HG03196 (cell line): Measurements from ENCODE around the gene ISL1.

Source experiments
- ATAC-seq: cut with Tn5 transposase; IDR thresholded peaks from one replicate; pipeline ENCODE4 v1.9.1; 2021; ENCODE audit not compliant: unreplicated experiment

The ISL1 gene

GRCh38 chr5:51383131-51384121 is at the start of gene ISL1:
ISL1 (plus strand) TSS chr5:51383448; CDS start chr5:51383672, 224 bp downstream.
- no peak for ATAC-seq

- no peak for ATAC-seq
Measured at GRCh38 chr5:51336878-51337277, 46.4 kb upstream of the ISL1 start.

- ATAC-seq = no peak
Measured at GRCh38 chr5:51345106-51345505, 38.1 kb upstream of the ISL1 start.

- no peak for ATAC-seq
Measured at GRCh38 chr5:51347157-51347556, 36.1 kb upstream of the ISL1 start.

GRCh38 chr5:51347704-51348103 is 35.5 kb upstream of the ISL1 start:
- ATAC-seq = no peak

- ATAC-seq = no peak
Measured at GRCh38 chr5:51371052-51371451, 12.2 kb upstream of the ISL1 start.

GRCh38 chr5:51373880-51374523 is 9.2 kb upstream of the ISL1 start:
- no peak for ATAC-seq

- ATAC-seq = no peak
Measured at GRCh38 chr5:51375084-51375483, 8.2 kb upstream of the ISL1 start.

- no peak for ATAC-seq
Measured at GRCh38 chr5:51376509-51376908, 6.7 kb upstream of the ISL1 start.

- no peak for ATAC-seq
Measured at GRCh38 chr5:51377151-51378060, 5.8 kb upstream of the ISL1 start.

GRCh38 chr5:51378061-51378409 is 5.2 kb upstream of the ISL1 start:
- ATAC-seq = no peak

GRCh38 chr5:51378448-51379330 is 4.6 kb upstream of the ISL1 start:
- no peak for ATAC-seq

GRCh38 chr5:51379331-51379700 is 3.9 kb upstream of the ISL1 start:
- no peak for ATAC-seq

- ATAC-seq = no peak
Measured at GRCh38 chr5:51380603-51381207, 2.5 kb upstream of the ISL1 start.

GRCh38 chr5:51381761-51382474 is 1.3 kb upstream of the ISL1 start:
- no peak for ATAC-seq

GRCh38 chr5:51382521-51383130 is 622 bp upstream of the ISL1 start:
- ATAC-seq = no peak

- ATAC-seq = no peak
Measured at GRCh38 chr5:51384281-51384840, 1.1 kb downstream of the ISL1 start.

- ATAC-seq = no peak
Measured at GRCh38 chr5:51385216-51385615, 2.0 kb downstream of the ISL1 start.
